ENCODE data around the gene SLC35F1.

The SLC35F1 gene

DNA sequence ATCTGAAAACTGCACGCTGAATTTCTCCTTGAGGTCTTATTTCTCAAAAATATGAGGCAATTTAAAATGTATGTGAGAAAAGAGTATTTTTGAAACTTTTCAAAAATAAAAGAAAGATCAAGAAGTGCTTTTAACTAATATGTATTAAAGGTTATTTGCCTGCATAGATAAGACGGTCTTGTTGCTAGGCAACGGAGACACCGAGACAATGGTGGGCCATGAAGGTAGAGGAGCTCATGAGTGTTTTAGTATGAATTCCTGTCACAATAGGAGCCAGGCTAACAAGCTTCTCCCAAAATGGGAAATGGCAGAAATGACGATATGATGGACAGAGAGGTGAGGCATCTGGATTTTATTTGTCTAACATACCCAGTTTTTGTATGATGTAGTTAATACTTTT, 308.2 kb downstream of the SLC35F1 start:
- no peak for FAIRE-seq
- TF ChIP-seq, protein P1, sequence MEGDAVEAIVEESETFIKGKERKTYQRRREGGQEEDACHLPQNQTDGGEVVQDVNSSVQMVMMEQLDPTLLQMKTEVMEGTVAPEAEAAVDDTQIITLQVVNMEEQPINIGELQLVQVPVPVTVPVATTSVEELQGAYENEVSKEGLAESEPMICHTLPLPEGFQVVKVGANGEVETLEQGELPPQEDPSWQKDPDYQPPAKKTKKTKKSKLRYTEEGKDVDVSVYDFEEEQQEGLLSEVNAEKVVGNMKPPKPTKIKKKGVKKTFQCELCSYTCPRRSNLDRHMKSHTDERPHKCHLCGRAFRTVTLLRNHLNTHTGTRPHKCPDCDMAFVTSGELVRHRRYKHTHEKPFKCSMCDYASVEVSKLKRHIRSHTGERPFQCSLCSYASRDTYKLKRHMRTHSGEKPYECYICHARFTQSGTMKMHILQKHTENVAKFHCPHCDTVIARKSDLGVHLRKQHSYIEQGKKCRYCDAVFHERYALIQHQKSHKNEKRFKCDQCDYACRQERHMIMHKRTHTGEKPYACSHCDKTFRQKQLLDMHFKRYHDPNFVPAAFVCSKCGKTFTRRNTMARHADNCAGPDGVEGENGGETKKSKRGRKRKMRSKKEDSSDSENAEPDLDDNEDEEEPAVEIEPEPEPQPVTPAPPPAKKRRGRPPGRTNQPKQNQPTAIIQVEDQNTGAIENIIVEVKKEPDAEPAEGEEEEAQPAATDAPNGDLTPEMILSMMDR (IDR thresholded peaks at IDR 0.05; ENCODE audit: insufficient read depth, missing control alignments), result no peak
- no peak for DNase-seq (ENCODE audit: insufficient read length, low spot score)

DNA sequence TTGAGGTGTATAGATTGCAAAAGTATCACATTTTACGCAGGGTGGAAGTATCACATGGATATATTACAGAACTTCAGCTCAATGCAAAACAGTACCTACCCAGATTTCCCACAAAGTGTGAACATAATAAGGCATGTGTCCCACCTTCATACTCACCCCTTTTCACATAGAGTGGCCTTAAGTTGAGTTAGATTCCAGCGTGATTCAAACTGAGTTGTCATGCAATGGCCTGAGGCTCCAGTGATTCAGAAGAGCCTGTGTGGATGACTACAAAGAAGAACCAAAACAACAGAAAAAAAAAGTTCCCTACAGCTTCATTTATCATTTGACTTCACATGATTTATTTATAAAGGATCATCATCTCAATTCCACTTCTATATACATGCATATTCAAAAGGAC, 309.7 kb downstream of the SLC35F1 start:
- TF ChIP-seq, protein P1 (IDR thresholded peaks at IDR 0.05; ENCODE audit: insufficient read depth, missing control alignments), result no peak
- DNase-seq (ENCODE audit: insufficient read length, low spot score) (no peak), FAIRE-seq (no peak)

DNA sequence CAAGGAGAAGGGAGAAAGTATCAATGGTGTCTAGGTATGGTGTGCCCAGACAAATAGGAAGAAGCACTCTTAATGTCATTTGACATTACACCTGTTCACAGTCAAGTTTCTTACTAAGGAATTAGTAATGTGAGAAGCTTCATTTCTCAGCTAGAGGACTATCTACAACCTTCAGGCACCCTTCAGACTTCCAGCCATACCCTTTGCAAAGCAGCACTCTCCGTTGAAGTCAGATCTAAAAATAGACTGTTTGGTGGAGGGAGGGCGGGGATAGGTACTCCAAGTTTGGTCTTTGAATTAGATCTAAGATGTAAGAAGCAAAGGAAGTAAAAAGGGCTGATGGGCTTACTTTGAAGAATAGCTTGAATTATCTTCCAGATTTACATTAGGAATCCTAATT, 311.1 kb downstream of the SLC35F1 start:
- TF ChIP-seq, protein P1 (IDR thresholded peaks at IDR 0.05; ENCODE audit: insufficient read depth, missing control alignments), result no peak

DNA sequence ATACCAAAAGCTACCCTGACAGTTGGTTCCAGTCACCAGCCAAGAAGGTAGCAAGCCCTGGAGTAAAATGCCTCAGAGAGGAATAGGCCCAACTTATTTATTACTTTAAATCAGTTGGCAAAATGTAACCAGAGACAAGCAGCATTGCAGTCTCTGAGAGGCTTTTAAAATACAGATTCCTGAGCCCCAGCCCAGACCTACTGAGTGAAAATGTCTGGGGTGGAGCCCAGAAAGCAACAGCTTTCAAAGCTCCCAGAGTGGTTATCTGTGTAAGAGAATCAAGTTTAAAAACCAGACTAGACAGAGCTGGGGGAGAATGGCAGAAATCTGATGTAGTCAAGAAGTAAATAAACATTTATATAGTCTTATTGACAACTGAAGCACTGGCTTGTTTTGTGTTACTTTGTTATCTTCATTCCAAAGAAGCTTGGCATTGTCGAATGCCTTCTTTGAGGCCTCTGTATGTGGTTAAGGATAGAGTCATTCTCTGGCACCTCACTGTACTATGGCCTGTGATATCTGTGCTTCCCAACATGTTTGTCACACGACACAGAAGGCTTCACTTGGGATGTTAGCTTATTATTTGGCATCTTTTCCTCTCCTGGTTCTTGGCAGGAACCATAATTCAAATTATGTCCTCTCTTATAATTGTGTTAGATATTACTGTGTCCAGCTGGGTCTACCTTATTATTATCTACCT, 313.5 kb downstream of the SLC35F1 start:
- DNase-seq (ENCODE audit: insufficient read length, low spot score) (no peak), FAIRE-seq (no peak)
- TF ChIP-seq, protein P1 (IDR thresholded peaks at IDR 0.05; ENCODE audit: insufficient read depth, missing control alignments), result no peak

More for the DNA sequence above, 311.1 kb downstream of the SLC35F1 start:
- DNase-seq (ENCODE audit: insufficient read length, low spot score) (no peak), FAIRE-seq (no peak)

DNA sequence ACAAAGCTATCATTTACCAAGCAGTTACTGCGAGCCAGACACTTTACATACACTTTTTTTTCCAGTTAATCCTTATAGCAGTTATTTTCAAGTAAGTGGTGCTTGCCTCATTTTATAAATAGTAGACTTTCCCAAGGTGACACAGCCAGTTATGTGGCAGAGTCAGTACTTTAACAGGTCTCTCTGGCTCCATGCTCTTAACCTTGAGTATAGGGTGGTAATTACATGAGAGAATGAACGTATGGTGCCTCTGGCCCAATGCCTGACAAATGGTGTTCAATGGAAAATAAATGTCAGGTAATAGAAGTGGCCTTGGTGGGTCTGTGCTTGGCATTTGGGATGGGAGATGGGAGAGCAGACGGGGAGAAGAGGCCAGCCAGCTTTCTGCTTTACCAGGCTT, 316.3 kb downstream of the SLC35F1 start:
- TF ChIP-seq, protein P1 (IDR thresholded peaks at IDR 0.05; ENCODE audit: insufficient read depth, missing control alignments), result no peak
- DNase-seq (ENCODE audit: insufficient read length, low spot score) (no peak), FAIRE-seq (no peak)

DNA sequence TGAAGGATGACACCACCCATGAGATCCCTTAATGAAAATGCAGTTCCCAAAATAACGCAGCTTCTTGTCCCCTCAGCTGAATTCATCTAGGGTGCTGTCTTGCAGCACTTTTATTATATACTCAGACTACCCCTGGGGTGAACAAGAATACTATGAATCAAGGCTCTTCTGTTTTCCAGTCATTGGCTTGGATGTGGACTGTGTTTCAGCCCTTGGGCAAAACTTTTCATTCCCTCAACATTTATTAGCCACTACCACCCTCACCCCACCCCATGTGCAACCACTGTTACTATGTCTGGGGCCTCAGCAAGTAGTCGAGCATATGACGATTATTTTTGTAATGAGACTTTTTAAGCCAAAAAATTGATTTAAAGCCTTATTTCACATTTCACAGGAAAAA, 321.8 kb downstream of the SLC35F1 start:
- FAIRE-seq, result no peak
- TF ChIP-seq, protein P1 (IDR thresholded peaks at IDR 0.05; ENCODE audit: insufficient read depth, missing control alignments), result no peak

DNA sequence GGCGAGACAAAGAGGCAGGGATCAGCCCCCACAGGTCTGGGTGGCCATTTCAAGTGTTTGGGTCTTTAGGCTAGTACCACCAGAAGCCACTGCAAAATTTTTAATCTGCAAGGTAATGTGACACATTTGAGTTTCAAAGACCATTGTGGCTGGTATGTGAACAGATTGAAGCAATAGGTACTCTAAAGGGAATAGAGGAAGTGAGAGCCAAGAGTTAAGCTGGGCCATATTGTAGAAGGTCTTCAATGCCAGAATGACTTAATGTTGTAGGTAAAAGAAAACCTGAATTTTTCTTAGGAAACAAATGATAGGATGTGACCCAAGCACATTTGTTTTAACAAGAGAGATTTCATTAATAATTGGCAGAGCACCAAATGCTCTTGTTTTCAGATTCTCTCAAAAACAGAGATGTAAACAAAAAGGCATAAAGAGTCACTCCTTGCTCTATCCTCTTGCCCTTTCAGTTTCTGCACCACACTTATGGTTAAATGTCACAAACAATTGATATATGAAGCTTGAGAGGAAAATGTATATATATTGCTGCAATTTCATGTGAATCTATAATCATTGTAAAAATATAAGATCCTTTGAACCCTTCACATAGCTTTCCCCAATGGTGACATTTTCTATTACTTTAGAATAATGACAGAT, 333.9 kb downstream of the SLC35F1 start:
- TF ChIP-seq, protein P1 (IDR thresholded peaks at IDR 0.05; ENCODE audit: insufficient read depth, missing control alignments), result no peak
- FAIRE-seq, result no peak
- DNase-seq (ENCODE audit: insufficient read length, low spot score), result no peak

More for the DNA sequence above, 321.8 kb downstream of the SLC35F1 start:
- DNase-seq (ENCODE audit: insufficient read length, low spot score), result no peak
